NCI-H510A treated with DMSO at 0.1 percent for 48 hours (cell line): Measurements from ENCODE around the gene OFD1.
A peak's percentile ranks its signal among the peaks of the same experiment; 100 is the strongest.

Experiments
- DNase-seq: peaks from one replicate; lab custom pipeline; 2025; lab: John Stamatoyannopoulos, UW

The OFD1 gene

DNA sequence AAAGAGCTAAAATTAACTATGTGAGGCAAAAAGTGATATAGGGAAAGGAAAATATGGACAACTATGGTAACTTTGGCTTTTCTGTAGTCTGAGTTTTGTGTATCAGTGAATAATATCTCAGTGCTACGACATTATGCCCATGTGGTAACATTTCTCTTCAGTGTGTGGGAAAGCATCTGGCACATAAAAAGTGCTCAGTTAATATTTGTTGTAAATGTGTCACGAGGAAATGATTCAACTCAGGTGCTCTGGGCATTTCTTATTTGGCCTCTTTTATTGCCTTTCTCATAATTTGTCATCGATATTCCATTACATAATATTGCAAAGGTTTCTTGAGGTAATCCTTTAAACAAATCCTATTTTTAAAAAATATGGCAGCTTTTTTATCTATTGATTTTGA, 17.6 kb downstream of the OFD1 start:
- DNase-seq: no peak

DNA sequence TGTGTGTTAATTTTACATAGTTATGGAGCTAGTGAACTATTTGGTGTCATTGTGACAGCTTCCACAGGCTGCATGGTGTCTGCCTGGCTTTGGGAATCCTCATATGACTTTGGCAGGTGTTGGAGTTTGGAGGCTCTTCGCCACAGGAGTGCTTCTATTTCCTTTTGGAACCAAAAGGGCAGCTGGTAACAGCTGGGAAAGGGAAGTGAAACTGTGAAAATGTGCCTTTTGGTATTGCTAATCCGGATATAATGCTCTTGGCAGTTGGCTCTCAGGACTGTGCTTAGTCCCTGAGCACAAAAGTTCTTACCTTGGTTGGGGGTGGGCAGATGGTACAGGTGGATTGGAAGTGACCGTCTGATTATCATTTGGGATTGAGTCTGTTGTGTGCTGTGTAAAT, 18.1 kb downstream of the OFD1 start:
- no peak for DNase-seq

DNA sequence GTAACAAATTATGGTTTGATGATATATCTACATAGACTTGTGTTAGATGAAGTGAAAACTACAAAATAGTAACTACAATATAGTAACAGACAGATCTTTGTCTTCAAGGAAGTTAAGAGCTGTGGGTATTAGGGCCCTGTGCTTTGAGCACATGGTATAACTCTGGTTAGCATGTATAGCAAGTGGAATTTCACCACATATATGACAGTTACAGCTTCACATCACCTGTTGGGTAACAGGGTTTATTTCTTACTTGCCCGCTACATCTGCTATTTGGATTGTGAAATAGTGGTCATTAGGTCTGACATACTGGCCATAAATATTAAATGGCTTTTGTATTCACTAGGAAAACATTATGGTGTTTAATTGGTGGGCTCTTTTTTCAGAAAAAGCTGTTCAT, 20.2 kb downstream of the OFD1 start:
- DNase-seq: no peak

DNA sequence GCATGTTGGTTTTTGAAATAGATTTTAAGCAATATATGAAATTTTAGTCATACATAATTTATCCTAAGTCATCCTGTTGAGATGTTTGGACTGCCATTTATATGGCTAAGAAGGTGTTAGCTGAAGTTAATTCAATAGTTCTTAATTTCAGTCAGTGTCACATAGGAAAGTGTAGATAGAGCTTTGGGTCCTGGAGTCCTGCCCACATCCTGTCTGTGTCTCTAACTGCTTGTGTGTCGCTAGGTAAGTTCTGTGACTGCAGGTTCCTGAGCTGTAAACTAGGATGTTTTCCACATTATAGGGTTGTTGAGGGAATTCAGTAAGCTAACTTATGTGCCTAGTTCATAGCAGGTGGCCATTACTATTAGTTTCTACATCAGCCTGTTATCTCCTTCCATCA, 20.7 kb downstream of the OFD1 start:
- DNase-seq: no peak

- DNase-seq: no peak
Observed at GRCh38 chrX:13756381-13756780, 21.8 kb downstream of the OFD1 start.

- DNase-seq: no peak
Observed at GRCh38 chrX:13759152-13759718, 24.7 kb downstream of the OFD1 start.

DNA sequence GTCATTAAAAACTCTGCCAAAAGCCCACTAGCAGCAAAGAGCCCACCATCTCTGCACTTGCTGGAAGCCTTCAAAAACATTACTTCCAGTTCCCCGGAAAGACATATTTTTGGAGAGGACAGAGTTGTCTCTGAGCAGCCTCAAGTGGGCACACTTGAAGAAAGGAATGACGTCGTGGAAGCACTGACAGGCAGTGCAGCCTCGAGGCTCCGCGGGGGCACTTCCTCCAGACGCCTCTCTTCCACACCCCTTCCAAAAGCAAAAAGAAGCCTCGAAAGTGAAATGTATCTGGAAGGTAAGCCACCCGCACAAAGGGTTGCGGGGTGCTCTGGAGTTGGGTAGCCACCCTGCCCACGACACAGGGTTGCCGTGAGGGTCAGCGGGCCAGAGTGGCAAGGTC, 25.9 kb downstream of the OFD1 start:
- DNase-seq: no peak

- no peak for DNase-seq
Observed at GRCh38 chrX:13761606-13762414, 27.3 kb downstream of the OFD1 start.

GRCh38 chrX:13763489-13763888, 28.9 kb downstream of the OFD1 start:
- no peak for DNase-seq

DNA sequence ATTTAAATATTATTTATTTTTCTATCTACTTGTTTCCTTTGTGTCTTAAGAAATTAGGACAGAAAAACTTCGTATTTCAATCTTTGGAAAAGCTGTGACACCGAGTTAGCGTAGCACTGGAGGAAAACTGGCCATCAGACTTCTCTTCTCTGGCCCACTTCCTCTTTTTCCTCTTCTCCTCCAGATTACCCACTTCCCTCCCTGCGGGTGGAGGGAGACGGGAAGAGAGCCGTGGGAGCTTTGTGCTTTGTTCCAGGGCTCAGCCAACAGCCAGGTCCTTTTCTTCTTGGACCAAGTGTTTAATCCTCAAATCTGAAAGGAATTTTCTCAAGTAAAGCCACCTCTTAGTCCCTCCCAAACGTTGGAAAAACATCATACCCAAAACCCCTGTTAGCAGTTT, 29.7 kb downstream of the OFD1 start:
- no peak for DNase-seq

- DNase-seq: no peak
Observed at GRCh38 chrX:13764765-13765164, 30.2 kb downstream of the OFD1 start.

DNA sequence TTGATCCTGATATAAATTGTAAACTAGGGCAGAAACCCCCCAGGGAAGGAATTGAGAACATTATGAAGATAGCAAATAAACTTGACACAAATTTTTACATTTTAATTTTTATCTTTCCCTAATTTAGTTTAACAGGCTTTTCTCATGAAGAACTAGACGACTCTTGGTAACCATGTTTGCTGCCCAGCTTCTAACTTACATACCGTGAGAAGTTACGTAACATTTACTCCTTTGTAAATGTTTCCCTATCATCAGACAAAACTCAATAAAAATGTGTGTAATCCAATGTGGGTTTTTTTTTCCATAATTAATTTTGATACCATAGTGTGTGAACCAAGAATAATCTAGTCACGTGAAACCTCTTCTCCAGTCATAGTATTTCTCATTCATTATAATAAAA, 34.4 kb downstream of the OFD1 start:
- DNase-seq: no peak

DNA sequence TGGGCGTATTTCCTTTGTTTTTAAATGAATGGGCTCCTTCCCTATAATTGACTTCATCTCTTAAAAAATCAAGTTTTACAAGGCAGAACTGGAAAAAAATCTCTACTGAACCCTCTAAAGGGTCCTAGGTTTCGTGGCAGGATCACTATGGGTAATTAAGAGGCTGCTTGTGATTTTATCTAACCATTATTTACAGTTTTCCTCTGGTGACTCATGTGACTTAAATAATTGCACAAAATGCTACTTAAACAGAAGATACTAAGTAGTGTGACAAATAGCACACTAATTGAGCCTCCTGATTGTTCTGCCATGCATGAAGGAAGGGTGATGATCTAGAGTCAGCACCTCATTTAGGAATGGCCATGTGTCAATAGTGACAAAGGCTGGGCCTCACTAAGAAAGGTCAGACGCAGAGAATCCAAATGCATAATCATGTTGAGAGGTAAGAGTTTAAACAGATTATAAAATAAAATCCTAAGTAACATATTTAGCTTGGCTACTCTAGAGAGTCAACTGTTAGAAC, 35.5 kb downstream of the OFD1 start:
- no peak for DNase-seq

DNA sequence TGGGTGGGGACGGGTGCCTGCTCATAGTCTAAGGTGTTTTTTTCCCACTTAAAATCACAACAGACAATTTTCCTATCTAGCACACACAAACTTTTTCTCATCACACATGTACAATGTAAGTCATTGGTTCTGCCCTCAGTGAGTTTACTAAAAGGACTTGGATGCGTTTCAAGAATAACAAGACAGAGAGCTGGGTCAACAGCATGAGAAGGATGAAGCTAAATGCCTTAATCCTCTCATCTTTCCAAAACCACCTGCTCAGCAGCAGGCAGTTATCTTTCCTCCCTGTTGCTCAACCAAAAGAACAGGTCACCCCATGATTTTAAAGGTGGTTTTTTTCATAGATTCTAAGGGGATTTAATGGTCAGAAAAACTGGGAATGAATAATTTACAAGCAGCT, 40.1 kb downstream of the OFD1 start:
- peak; percentile 9 for DNase-seq

DNA sequence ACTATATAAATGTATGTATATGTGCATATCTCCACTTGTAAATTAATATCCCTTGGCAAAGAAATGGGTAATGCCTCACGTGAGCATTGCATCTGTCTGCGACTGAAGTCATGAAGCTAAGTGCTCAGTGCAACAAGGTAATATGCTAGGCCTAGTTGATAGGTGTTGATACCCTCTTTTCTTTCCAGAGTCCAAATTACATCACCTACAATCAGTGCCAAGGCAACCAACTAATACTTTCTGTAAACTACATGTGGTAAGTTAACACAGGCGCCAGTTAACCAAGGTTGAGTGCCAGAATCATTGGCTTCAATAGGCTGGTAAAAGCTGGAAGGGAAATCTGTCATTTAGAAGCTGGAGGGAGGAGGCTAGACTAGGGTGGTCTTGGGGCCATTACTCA, 41.3 kb downstream of the OFD1 start:
- no peak for DNase-seq

DNA sequence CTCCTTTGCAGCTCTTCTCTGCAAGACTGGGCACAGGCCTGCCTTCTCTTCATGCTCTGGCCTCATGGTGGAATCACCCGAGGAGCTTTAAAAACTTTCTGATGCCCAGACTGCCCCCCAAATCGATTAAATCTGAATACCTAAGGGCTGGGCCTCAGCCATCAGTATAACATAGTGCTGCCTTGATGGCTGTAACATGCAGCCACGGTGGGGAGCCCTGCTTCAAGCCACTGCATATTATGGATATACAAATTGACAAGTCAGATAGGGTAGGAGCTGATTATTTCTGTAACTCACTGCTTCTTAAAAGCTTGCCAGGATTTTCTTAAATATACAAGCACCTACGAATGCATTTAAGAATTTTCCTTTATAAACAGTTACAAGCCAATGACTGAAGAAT, 41.8 kb downstream of the OFD1 start:
- no peak for DNase-seq

DNA sequence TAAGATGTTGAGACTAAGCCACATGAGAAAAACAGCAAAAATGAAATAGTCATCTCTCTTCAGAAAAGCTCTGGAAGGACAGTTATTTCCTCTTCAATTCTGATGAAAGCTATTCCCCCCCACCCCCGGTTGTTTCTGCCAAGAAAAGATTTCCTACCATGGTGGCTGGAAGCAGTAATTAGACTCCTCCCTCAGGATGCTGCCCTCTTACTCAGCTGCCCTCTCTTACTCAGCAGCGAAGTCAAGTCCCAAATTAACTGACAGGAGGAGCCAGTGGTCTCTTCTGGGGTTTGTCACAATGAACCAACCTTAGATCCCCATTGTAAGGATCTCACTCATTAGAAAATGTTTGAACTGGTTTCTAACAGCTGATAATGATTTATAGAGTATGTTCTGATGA, 44.4 kb downstream of the OFD1 start:
- DNase-seq: no peak

DNA sequence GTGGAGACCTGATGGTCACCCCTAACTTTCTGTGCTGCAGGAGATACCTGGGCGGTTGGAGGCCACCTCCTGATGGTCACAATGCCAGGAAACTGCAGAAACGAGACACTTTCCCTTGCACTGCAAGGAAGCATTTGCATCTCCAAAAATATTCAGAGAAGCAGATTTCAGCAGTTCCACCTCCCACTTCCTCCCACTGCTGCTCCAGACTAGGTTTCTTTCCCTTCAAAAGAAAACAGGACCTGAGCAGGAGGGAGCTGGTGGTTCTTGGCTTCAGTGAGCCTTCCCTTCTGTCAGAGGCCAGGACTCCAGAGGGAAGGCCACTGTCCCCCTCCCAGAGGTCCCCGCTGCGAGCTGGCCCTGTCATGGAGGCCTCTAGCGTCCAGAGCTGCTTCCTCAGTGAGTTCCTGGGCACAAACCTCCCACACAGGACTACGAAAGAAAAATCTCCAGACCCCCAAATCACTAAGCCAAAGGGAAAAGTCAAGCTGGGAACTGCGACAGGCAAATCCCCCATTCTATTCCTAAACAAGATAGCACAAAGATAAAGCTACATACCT, 46.4 kb downstream of the OFD1 start:
- no peak for DNase-seq

DNA sequence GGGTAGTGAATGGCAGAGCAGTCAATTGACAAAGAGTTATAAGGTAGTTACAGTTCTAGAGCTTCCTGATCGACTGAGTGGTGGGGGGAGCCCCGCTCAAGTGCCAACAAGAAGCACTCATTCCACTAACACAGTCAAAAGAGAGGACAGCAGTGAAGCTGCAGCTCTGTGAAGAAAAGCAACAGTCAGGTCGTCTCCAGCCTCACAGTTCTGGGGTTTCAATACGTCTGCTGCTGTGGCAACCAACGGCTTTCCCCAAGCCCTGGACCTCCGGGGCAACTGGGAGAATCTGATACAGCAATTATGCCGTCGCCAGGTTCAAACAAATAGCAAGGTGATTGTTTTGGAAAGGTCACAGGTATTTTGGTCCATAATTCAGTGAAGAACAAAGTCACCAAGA, 51.5 kb downstream of the OFD1 start:
- no peak for DNase-seq

DNA sequence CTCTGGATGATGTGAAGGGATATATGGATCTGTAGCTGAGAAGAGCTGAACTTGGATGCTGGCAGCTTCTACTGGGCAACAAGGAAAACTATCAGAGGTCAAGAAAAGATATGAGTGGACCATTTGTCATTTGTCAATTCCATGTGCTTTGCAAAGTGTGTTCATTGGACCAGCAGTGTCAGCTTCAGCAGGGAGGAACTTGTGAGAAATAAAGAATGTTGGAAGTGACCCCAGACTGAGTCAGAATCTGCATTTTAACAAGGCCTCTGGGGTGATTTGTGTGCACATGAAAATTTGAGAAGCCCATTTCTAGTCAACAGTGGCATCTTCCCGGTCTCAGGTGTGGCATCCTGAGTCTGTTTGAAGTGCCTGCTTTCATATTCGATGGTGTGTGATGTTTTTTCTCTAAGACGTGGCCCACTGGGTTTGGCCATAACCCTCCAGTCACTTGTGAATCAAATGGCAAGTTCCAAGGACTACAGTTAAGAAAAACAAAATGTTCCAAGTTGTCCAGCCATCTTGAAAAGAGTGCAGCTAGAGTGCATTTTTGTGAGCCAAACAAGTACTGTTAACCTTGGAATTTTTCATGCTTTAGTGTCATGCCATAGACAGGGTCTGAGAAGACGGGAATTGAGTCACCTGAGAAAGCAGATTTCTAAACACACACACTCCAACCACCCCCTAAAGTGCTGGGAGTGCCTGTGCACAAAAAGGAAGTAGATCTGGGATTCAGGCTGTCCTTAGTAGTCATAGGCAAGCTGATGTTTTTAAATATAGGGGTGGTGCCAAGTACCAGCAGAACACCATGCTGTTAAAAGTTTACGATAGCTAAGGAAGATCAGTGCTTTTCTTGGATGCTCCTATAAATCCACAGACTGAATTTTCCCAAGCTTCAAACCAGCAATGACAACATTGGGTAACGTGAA, 55.9 kb downstream of the OFD1 start:
- DNase-seq: no peak

- DNase-seq: no peak
Observed at GRCh38 chrX:13791145-13791544, 56.6 kb downstream of the OFD1 start.

DNA sequence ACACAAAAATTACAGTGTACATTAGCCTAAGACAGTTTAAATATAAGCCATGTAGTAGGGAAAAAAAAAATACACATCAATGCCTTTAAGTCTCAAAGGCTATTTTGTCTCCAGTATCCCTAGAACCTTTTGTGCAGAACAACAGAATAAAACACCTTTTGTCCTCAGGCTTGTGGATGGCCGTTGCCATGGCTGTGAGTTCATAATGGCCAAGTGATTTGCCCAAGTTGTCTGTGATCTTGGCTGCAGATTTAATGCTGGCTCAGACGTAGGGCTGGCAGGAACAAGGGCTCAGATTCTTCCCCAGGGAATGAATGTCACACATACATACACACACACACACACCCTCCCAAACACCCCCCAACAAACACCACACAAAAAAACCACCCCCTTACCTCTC, 57.0 kb downstream of the OFD1 start:
- DNase-seq: no peak
